GM19397 (cell line): ENCODE measurements around the gene MANF.
A peak's percentile ranks its signal among the peaks of the same experiment; 100 is the strongest.
"Not testable (repeated sequence)": the region's sequence is repeated elsewhere in the genome, so short reads cannot be mapped to it uniquely, and the experiment has no call there.

Experiments used
- ATAC-seq: cut with Tn5 transposase; IDR thresholded peaks from one replicate; pipeline ENCODE4 v1.9.1; 2021; ENCODE audit warnings: mild to moderate bottlenecking, moderate library complexity; ENCODE audit not compliant: unreplicated experiment

Gene MANF

DNA sequence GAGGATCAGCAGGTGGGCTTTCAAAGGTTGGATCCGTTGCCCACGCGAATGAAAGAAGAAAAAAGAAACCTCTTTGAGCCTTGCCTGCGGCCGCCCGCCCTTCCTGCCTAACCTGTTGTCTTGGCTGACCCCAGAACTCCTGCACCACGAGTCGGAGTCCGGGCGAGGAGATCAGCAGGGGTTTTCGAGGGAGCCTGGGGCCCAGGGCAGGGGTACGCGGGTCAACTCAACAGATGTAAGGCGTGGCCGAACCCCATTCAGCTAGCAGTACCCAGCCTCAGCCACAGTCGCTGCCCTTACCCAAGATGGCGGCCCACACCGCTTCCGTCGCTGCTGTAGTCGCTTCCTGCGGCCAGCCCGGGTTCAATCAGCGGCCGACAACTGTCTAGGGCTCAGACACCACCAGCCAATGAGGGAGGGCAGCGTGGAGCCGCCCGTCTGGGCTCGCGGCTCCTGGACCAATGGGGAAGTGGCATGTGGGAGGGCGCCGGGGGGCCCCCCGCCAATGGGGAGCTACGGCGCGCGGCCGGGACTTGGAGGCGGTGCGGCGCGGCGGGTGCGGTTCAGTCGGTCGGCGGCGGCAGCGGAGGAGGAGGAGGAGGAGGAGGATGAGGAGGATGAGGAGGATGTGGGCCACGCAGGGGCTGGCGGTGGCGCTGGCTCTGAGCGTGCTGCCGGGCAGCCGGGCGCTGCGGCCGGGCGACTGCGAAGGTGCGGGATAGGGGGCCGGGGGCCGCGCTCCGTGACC, at the start of gene MANF:
TSS of gene MANF (plus strand) at position 566 of the 748 bp plus-strand sequence. CDS start at position 618, 52 bp downstream.
- peak; percentile 94 for ATAC-seq

- ATAC-seq = no peak
These were observed 48.8 kb upstream of the MANF start for GRCh38 chr3:51336261-51336660.

- no peak for ATAC-seq
These were observed 47.4 kb upstream of the MANF start for GRCh38 chr3:51337666-51338065.

- no peak for ATAC-seq
These were observed 46.5 kb upstream of the MANF start for GRCh38 chr3:51338632-51339031.

GRCh38 chr3:51340013-51340829, 44.9 kb upstream of the MANF start:
- no peak for ATAC-seq

- ATAC-seq = no peak
These were observed 44.0 kb upstream of the MANF start for GRCh38 chr3:51340989-51341636.

GRCh38 chr3:51343918-51344687, 41.0 kb upstream of the MANF start:
- no peak for ATAC-seq

- no peak for ATAC-seq
These were observed 34.3 kb upstream of the MANF start for GRCh38 chr3:51350751-51351150.

GRCh38 chr3:51353131-51353530, 32.0 kb upstream of the MANF start:
- ATAC-seq = no peak

- ATAC-seq = no peak
These were observed 31.4 kb upstream of the MANF start for GRCh38 chr3:51353691-51354090.

- no peak for ATAC-seq
These were observed 30.9 kb upstream of the MANF start for GRCh38 chr3:51354172-51354571.

GRCh38 chr3:51354731-51355615, 30.1 kb upstream of the MANF start:
- no peak for ATAC-seq

DNA sequence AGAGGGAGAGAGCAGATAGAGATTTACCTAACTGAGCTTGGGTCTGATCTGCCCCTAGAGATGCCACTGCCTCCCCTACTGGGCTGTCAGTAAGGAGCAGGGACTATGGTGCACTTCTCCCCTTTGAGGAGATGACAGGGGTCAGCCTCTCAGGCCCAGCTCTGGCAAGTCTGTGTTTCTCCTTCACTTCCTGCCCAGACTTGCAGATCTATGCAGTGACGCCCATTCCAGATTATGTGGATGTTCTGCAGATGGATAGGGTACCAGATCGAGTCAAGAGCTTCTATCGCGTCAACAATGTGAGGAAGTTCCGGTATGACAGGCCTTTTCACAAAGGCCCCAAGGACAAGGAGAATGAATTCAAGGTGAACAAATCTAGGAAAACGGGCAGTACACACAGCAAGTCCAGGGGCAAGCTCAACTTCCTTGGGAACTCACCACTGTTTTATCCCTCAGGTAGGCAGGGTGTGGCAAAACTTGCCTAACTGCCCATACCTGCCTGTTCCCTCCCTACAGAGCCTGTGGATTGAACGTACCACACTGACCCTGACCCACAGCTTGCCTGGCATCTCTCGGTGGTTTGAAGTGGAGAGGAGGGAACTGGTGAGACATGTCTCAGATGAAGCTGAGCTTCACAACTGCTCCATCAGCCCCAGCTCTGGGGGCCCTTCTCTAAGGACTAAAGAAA, 29.1 kb upstream of the MANF start:
- ATAC-seq = no peak

DNA sequence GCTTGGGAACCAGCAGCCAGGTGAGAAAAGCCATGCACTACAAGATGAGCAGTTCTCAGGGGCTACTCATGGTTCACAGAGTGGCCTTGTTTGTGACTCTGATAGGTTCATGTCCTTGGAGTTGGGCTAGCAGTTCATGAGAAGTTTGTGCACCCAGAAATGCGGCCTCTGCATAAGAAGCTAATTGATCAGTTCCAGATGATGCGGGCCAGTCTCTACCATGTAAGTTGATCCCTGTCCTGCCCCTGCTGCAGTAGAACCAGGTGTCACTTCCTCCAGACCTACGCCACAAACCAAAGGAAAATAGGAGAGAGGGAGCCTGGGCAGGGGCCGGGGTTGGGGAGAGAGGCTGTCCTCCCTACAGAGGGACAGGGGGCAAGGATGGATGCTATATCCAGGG, 27.2 kb upstream of the MANF start:
- ATAC-seq = no peak

GRCh38 chr3:51358981-51359380, 26.1 kb upstream of the MANF start:
- ATAC-seq = no peak

- no peak for ATAC-seq
These were observed 24.3 kb upstream of the MANF start for GRCh38 chr3:51360806-51361205.

GRCh38 chr3:51361746-51362145, 23.3 kb upstream of the MANF start:
- no peak for ATAC-seq

DNA sequence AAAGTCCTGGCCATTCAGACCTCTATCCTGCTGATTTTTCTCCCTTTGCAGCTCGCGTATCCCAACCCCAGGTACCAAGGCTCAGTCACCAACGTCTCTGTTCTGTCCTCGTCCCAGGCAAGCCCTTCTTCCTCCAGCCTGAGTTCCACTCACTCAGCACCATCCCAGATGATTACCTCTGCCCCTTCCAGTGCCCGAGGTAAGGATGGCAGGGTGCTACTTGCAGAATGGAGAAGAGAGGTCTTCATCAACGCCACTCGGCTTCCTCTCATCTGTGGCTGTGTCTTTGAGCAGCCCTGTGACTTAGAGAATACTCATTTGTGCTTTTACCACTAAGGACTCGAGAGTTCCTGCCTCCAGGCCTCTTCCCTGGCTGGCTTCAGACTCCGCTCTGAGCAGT, 22.6 kb upstream of the MANF start:
- no peak for ATAC-seq

DNA sequence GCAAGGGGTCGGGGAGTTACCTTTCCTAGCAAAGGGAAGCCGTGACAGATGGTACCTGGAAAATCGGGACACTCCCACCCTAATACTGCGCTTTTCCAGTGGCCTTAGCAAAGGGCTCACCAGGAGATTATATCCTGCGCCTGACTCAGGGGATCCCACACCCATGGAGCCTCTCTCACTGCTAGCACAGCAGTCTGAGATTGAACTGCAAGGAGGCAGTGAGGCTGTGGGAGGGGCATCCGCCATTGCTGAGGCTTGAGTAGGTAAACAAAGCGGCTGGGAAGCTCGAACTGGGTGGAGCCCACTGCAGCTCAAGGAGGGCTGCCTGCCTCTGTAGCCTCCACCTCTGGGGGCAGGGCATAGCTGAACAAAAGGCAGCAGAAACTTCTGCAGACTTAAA, 16.8 kb upstream of the MANF start:
- ATAC-seq = not testable (repeated sequence)
